ENCODE measurements around the gene SMIM45.
A peak's percentile ranks its signal among the peaks of the same experiment; 100 is the strongest.

The SMIM45 gene

GRCh38 chr22:41974691-41975290 lies 22.8 kb downstream of the SMIM45 start (continued):
- TF ChIP-seq ZBTB40 (IDR thresholded peaks at IDR 0.05; ENCODE audit: borderline replicate concordance) (no peak), HDGF (IDR thresholded peaks at IDR 0.05) (no peak), SRF (IDR thresholded peaks at IDR 0.05; ENCODE audit: low read depth in 2 of 2, low read length in 2 of 2) (no peak), SREBF2 (IDR thresholded peaks at IDR 0.05; ENCODE audit: low read length) (no peak), EZH2 (IDR thresholded peaks at IDR 0.05; ENCODE audit: borderline replicate concordance, control insufficient read depth, low read depth, low read length) (no peak), BCL11A (IDR thresholded peaks at IDR 0.05; ENCODE audit: low read depth, low read length) (no peak), ASH2L (IDR thresholded peaks at IDR 0.05; ENCODE audit: borderline replicate concordance, low read depth) (no peak), ZNF384 (IDR thresholded peaks at IDR 0.05; ENCODE audit: borderline replicate concordance, low read depth, low read length) (peak; percentile 42; the same call in 1 of the 2 replicates), PKNOX1 (IDR thresholded peaks at IDR 0.05) (peak; percentile 84), GATAD2B (conservative IDR thresholded peaks at IDR 0.05; ENCODE audit: low read depth) (no peak)
